GM12878 (cell line): ENCODE results near the gene FAM117B. TPM values are rescaled to one million over a fixed set of nuclear protein-coding genes. Genes with fewer than 3 reads are reported as not detected.
A peak's percentile ranks its signal among the peaks of the same experiment; 100 is the strongest.

Experiments
- ASH2L ChIP-seq: fragments of 300-600, 200-600 bp; sonication (generic); IDR thresholded peaks from 2 replicates; pipeline ENCODE4 v1.6.1; 2017; ENCODE audit warnings: low read depth, mild to moderate bottlenecking, borderline replicate concordance
- ATF7 ChIP-seq: fragments of 450-650 bp; IDR thresholded peaks from 2 replicates; pipeline ENCODE4 v1.6.1; 2016; ENCODE audit warnings: low read depth, mild to moderate bottlenecking
- BCL3 ChIP-seq: IDR thresholded peaks from 2 replicates; pipeline ENCODE4 v1.6.1; 2011; ENCODE audit warnings: borderline replicate concordance, low read depth, mild to moderate bottlenecking, moderate library complexity, low read length; ENCODE audit not compliant: insufficient read depth, poor library complexity, severe bottlenecking
- E2F4 ChIP-seq: IDR thresholded peaks from 2 replicates; pipeline ENCODE4 v1.6.1; 2012; ENCODE audit warnings: low read depth, low read length, improper control_type of control experiment
- KDM1A ChIP-seq: fragments of 200-600 bp; sonication (generic); IDR thresholded peaks from 2 replicates; pipeline ENCODE4 v1.6.1; 2016; ENCODE audit warnings: borderline replicate concordance
- KLF5 ChIP-seq: fragments of 450-650 bp; IDR thresholded peaks from 2 replicates; pipeline ENCODE4 v1.6.1; 2014; ENCODE audit warnings: mild to moderate bottlenecking; ENCODE audit not compliant: partially characterized antibody
- MEF2B ChIP-seq: fragments of 450-650 bp; IDR thresholded peaks from 2 replicates; pipeline ENCODE4 v1.6.1; 2018; ENCODE audit warnings: mild to moderate bottlenecking, moderate library complexity; ENCODE audit not compliant: partially characterized antibody, poor library complexity, severe bottlenecking
- NBN ChIP-seq: fragments of 450-650 bp; IDR thresholded peaks from 2 replicates; pipeline ENCODE4 v1.6.1; 2016
- NFYB ChIP-seq: IDR thresholded peaks from 2 replicates; pipeline ENCODE4 v1.6.1; 2011; ENCODE audit warnings: low read depth, mild to moderate bottlenecking, low read length, improper control_type of control experiment, moderate library complexity; ENCODE audit not compliant: insufficient read depth
- NRF1 ChIP-seq: conservative IDR thresholded peaks from 2 replicates; pipeline ENCODE4 v1.6.1; 2011; ENCODE audit warnings: mild to moderate bottlenecking, low read depth, low read length, improper control_type of control experiment
- SIN3A ChIP-seq: IDR thresholded peaks from 2 replicates; pipeline ENCODE4 v1.6.1; 2012; ENCODE audit warnings: low read depth, low read length, improper control_type of control experiment
- ZBTB40 ChIP-seq: fragments of 450-650 bp; IDR thresholded peaks from 2 replicates; pipeline ENCODE4 v1.6.1; 2016; ENCODE audit warnings: mild to moderate bottlenecking, moderate library complexity, borderline replicate concordance
- ZNF217 ChIP-seq: fragments of 450-650 bp; IDR thresholded peaks from 2 replicates; pipeline ENCODE4 v1.6.1; 2017; ENCODE audit warnings: antibody characterized with exemption, mild to moderate bottlenecking
- ZNF24 ChIP-seq: fragments of 450-650 bp; IDR thresholded peaks from 2 replicates; pipeline ENCODE4 v1.6.1; 2017; ENCODE audit warnings: antibody characterized with exemption, mild to moderate bottlenecking
- ZSCAN29 ChIP-seq: fragments of 450-650 bp; IDR thresholded peaks from 2 replicates; pipeline ENCODE4 v1.6.1; 2017; ENCODE audit warnings: mild to moderate bottlenecking, moderate library complexity
- polyA plus RNA-seq, 11 experiments: library from polyadenylated mRNA; depleted of rRNA in 4 of 11; unstranded in 6 of 11; stranded (reverse) in 5 of 11; fragments of >200 nt; fragmentation: Nextera tagmentation in 4 of 11; fragmentation: Illumina TruSeq in 1 of 11; extraction: Ambion mirVana in 4 of 11; extraction: Trizol in 1 of 11; gene quantifications; 1 replicate in 1 of 11; 2 replicates in 10 of 11; pipeline versions ENCODE4 v1.2.1 to v1.2.3, GENCODE V29; 2011 to 2016; ENCODE audit warnings: inconsistent platforms in 2 of 11, missing spikeins in 2 of 11, low read depth in 1 of 11
- total RNA-seq, 4 experiments: library from RNA; depleted of rRNA in 3 of 4; stranded (reverse); fragments of >200 nt in 3 of 4; fragmentation: Illumina TruSeq in 1 of 4; extraction: Trizol in 1 of 4; gene quantifications; 2 replicates each; pipeline versions ENCODE4 v1.2.1 to v1.2.3, GENCODE V29; 2013 to 2021
- TF ChIP-seq, protein P1 (sequence below): fragments of 450-650 bp; formaldehyde crosslinking; IDR thresholded peaks from 2 replicates; pipeline ENCODE4 v1.5.0; 2022; ENCODE audit warnings: mild to moderate bottlenecking, missing genetic modification characterization
- TF ChIP-seq, protein P2 (sequence below): fragments of 450-650 bp; conservative IDR thresholded peaks from 2 replicates; pipeline ENCODE4 v1.6.1; 2017; ENCODE audit warnings: mild to moderate bottlenecking, moderate library complexity

FAM117B gene
- total and polyA plus RNA-seq, 10 of the 15 experiments (the other 5 are each of a cell fraction or from before 2014, with no cell fraction given), result 1.6 to 7.6 (median 4.2) TPM

GRCh38 chr2:202609381-202610145 lies 25.2 kb upstream of the FAM117B start (continued):
- TF ChIP-seq ZBTB40 (0 out of 2 replicates have a peak, but pooled peaks have one; percentile 9), ZNF217 (peak; percentile 38; the same call in 1 of the 2 replicates), NFYB (no peak), ASH2L (no peak), KLF5 (no peak), BCL3 (peak; percentile 76), KDM1A (no peak), SIN3A (no peak), ZSCAN29 (no peak; the same call in 1 of the 2 replicates), ATF7 (peak; percentile 61), ZNF24 (0 out of 2 replicates have a peak, but pooled peaks have one; percentile 5), E2F4 (no peak), MEF2B (peak; percentile 53), NBN (0 out of 2 replicates have a peak, but pooled peaks have one; percentile 60), NRF1 (no peak)
- TF ChIP-seq, protein P1, sequence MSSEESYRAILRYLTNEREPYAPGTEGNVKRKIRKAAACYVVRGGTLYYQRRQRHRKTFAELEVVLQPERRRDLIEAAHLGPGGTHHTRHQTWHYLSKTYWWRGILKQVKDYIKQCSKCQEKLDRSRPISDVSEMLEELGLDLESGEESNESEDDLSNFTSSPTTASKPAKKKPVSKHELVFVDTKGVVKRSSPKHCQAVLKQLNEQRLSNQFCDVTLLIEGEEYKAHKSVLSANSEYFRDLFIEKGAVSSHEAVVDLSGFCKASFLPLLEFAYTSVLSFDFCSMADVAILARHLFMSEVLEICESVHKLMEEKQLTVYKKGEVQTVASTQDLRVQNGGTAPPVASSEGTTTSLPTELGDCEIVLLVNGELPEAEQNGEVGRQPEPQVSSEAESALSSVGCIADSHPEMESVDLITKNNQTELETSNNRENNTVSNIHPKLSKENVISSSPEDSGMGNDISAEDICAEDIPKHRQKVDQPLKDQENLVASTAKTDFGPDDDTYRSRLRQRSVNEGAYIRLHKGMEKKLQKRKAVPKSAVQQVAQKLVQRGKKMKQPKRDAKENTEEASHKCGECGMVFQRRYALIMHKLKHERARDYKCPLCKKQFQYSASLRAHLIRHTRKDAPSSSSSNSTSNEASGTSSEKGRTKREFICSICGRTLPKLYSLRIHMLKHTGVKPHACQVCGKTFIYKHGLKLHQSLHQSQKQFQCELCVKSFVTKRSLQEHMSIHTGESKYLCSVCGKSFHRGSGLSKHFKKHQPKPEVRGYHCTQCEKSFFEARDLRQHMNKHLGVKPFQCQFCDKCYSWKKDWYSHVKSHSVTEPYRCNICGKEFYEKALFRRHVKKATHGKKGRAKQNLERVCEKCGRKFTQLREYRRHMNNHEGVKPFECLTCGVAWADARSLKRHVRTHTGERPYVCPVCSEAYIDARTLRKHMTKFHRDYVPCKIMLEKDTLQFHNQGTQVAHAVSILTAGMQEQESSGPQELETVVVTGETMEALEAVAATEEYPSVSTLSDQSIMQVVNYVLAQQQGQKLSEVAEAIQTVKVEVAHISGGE (CRISPR knock-in tag), result no peak
- TF ChIP-seq, protein P2, sequence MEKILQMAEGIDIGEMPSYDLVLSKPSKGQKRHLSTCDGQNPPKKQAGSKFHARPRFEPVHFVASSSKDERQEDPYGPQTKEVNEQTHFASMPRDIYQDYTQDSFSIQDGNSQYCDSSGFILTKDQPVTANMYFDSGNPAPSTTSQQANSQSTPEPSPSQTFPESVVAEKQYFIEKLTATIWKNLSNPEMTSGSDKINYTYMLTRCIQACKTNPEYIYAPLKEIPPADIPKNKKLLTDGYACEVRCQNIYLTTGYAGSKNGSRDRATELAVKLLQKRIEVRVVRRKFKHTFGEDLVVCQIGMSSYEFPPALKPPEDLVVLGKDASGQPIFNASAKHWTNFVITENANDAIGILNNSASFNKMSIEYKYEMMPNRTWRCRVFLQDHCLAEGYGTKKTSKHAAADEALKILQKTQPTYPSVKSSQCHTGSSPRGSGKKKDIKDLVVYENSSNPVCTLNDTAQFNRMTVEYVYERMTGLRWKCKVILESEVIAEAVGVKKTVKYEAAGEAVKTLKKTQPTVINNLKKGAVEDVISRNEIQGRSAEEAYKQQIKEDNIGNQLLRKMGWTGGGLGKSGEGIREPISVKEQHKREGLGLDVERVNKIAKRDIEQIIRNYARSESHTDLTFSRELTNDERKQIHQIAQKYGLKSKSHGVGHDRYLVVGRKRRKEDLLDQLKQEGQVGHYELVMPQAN, result no peak
